D341Med (cell line): ENCODE measurements around the gene POLE3.
"Not testable (repeated sequence)": the region's sequence is repeated elsewhere in the genome, so short reads cannot be mapped to it uniquely, and the experiment has no call there.

Source experiments
- DNase-seq: peaks from one replicate; pipeline ENCODE4 v3.0.0; 2012; ENCODE audit warnings: low spot score

POLE3 gene

GRCh38 chr9:113403646-113404045, 6.8 kb downstream of the POLE3 start:
- DNase-seq, result no peak

- peak; percentile 99 for DNase-seq
Measured at GRCh38 chr9:113401027-113401792, 9.3 kb downstream of the POLE3 start, which contains the start of gene ALAD. Gene ALAD (minus strand): TSS chr9:113401284. CDS start chr9:113393559, 7,725 bp downstream.

GRCh38 chr9:113399646-113400200, 10.8 kb downstream of the POLE3 start:
- no peak for DNase-seq

- no peak for DNase-seq
Measured at GRCh38 chr9:113398796-113399195, 11.7 kb downstream of the POLE3 start.

- no peak for DNase-seq
Measured at GRCh38 chr9:113397203-113397631, 13.3 kb downstream of the POLE3 start.

GRCh38 chr9:113395000-113395861, 15.2 kb downstream of the POLE3 start:
- DNase-seq, result no peak

GRCh38 chr9:113393281-113393680, 17.2 kb downstream of the POLE3 start:
- no peak for DNase-seq

- no peak for DNase-seq
Measured at GRCh38 chr9:113391917-113392316, 18.6 kb downstream of the POLE3 start.

- no peak for DNase-seq
Measured at GRCh38 chr9:113390192-113390960, 20.1 kb downstream of the POLE3 start.

GRCh38 chr9:113389451-113389850, 21.0 kb downstream of the POLE3 start:
- no peak for DNase-seq

- DNase-seq, result no peak
Measured at GRCh38 chr9:113388833-113389232, 21.6 kb downstream of the POLE3 start.

- DNase-seq, result no peak
Measured at GRCh38 chr9:113387560-113388230, 22.8 kb downstream of the POLE3 start.

- DNase-seq, result no peak
Measured at GRCh38 chr9:113386571-113387393, 23.7 kb downstream of the POLE3 start.

- DNase-seq, result no peak
Measured at GRCh38 chr9:113381909-113382411, 28.5 kb downstream of the POLE3 start.

- DNase-seq, result not testable (repeated sequence)
Measured at GRCh38 chr9:113381441-113381840, 29.0 kb downstream of the POLE3 start.

- DNase-seq, result no peak
Measured at GRCh38 chr9:113380869-113381378, 29.6 kb downstream of the POLE3 start.

- not testable (repeated sequence) for DNase-seq
Measured at GRCh38 chr9:113379829-113380210, 30.7 kb downstream of the POLE3 start.

- DNase-seq, result not testable (repeated sequence)
Measured at GRCh38 chr9:113379094-113379828, 31.2 kb downstream of the POLE3 start.
